Progenitor cell of endocrine pancreas (in vitro differentiated cells): Measurements from ENCODE around the gene TMEM187. TPM values are rescaled to one million over a fixed set of nuclear protein-coding genes. Genes with fewer than 3 reads are reported as not detected.

ENCODE experiments used
- DNase-seq: peaks from one replicate; pipeline ENCODE4 v3.0.0; 2021; ENCODE audit warnings: low spot score; ENCODE audit not compliant: unreplicated experiment
- H3K27ac Mint-ChIP-seq: 2 replicates; pipeline ENCODE4 v1.8.0; 2021; ENCODE audit warnings: mild to moderate bottlenecking, moderate library complexity, mixed read lengths
- H3K27me3 Mint-ChIP-seq: 2 replicates; pipeline ENCODE4 v1.8.0; 2021; ENCODE audit warnings: mixed read lengths
- H3K36me3 Mint-ChIP-seq: 2 replicates; pipeline ENCODE4 v1.8.0; 2022; ENCODE audit warnings: mixed read lengths; ENCODE audit not compliant: insufficient read depth
- H3K4me1 Mint-ChIP-seq: 2 replicates; pipeline ENCODE4 v1.8.0; 2021; ENCODE audit warnings: low read depth, mixed read lengths
- H3K4me3 Mint-ChIP-seq: 2 replicates; pipeline ENCODE4 v1.8.0; 2021; ENCODE audit warnings: low read depth, mild to moderate bottlenecking, moderate library complexity, mixed read lengths
- H3K9me3 Mint-ChIP-seq: 2 replicates; pipeline ENCODE4 v1.8.0; 2021; ENCODE audit warnings: low read depth, mixed read lengths
- total RNA-seq: library from RNA; stranded (reverse); gene quantifications from 2 replicates; pipeline ENCODE4 v1.2.1, GENCODE V29; 2021
- TF ChIP-seq, protein P1 (sequence below): fragments of 200-600 bp; sonication (generic); IDR thresholded peaks from one replicate; pipeline ENCODE4 v1.5.0; 2021; ENCODE audit warnings: antibody characterized with exemption, mild to moderate bottlenecking; ENCODE audit not compliant: unreplicated experiment

Gene TMEM187
- total RNA-seq, 1 donor from 2014 or later = 11.7 TPM

DNA sequence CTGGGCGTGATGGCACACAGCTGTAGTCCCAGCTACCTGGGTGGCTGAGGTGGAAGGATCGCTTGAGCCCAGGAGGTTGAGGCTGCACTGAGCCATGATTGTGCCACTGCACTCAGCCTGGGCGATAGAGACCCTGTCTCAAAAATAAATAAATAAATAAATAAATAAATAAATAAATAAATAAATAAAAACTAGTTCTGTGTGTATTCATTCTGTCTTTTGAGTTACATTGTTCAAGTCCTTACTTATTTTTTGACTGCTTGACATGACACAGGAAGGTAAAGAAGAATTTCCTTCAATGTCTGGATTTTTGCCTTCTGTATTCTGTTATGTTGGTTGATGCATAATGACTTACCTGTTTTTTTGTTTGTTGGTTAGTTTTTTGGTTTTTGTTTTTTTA, 35.5 kb upstream of the TMEM187 start:
- H3K27ac Mint-ChIP-seq = no peak overlapping the region
- DNase-seq = no peak
- H3K4me3 Mint-ChIP-seq = no peak overlapping the region
- no peaks in the 10 kb centered on the region for H3K27me3 Mint-ChIP-seq
- H3K4me1 Mint-ChIP-seq = peaks cover 5% of the 10 kb centered on the region
- H3K9me3 Mint-ChIP-seq = peaks cover 4% of the 10 kb centered on the region
- no peaks in the 10 kb centered on the region for H3K36me3 Mint-ChIP-seq
- TF ChIP-seq, protein P1, sequence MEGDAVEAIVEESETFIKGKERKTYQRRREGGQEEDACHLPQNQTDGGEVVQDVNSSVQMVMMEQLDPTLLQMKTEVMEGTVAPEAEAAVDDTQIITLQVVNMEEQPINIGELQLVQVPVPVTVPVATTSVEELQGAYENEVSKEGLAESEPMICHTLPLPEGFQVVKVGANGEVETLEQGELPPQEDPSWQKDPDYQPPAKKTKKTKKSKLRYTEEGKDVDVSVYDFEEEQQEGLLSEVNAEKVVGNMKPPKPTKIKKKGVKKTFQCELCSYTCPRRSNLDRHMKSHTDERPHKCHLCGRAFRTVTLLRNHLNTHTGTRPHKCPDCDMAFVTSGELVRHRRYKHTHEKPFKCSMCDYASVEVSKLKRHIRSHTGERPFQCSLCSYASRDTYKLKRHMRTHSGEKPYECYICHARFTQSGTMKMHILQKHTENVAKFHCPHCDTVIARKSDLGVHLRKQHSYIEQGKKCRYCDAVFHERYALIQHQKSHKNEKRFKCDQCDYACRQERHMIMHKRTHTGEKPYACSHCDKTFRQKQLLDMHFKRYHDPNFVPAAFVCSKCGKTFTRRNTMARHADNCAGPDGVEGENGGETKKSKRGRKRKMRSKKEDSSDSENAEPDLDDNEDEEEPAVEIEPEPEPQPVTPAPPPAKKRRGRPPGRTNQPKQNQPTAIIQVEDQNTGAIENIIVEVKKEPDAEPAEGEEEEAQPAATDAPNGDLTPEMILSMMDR = no peak

- Mint-ChIP-seq H3K36me3 (no peaks in the 10 kb centered on the region), H3K4me3 (no peak overlapping the region), H3K27ac (peak overlapping the region; percentile 49), H3K9me3 (peaks cover 4% of the 10 kb centered on the region), H3K4me1 (peaks cover 5% of the 10 kb centered on the region), H3K27me3 (no peaks in the 10 kb centered on the region)
- TF ChIP-seq, protein P1 = no peak
- no peak for DNase-seq
Observed at GRCh38 chrX:153938226-153938786, 34.2 kb upstream of the TMEM187 start.

DNA sequence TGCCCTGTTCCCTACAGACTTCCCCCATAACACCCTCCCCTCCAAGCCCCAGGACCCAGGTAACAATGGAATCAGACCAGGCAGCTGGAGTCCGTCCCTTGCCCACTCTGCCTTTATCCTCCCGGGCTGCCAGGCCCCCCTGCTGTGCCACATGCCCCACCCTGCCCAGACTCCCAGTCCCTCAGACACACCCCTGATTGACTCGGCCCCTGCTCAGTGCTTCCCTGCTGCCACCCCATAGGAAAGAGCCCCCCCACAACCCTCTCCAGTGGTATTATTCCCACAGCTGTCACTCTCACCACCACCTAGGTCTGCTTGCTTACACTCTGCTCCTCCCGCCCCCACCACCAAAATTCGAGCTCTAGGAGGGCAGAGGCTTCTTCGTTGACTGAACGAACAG, 33.0 kb upstream of the TMEM187 start:
- peaks cover 4% of the 10 kb centered on the region for H3K9me3 Mint-ChIP-seq
- no peaks in the 10 kb centered on the region for H3K36me3 Mint-ChIP-seq
- H3K27me3 Mint-ChIP-seq = no peaks in the 10 kb centered on the region
- H3K4me3 Mint-ChIP-seq = no peak overlapping the region
- H3K4me1 Mint-ChIP-seq = peaks cover 1% of the 10 kb centered on the region
- TF ChIP-seq, protein P1 = no peak
- no peak overlapping the region for H3K27ac Mint-ChIP-seq
- DNase-seq = no peak

- TF ChIP-seq, protein P1 = no peak
- no peaks in the 10 kb centered on the region for H3K36me3 Mint-ChIP-seq
- no peak for DNase-seq
- peaks cover 1% of the 10 kb centered on the region for H3K4me1 Mint-ChIP-seq
- peaks cover 2% of the 10 kb centered on the region for H3K9me3 Mint-ChIP-seq
- H3K4me3 Mint-ChIP-seq = no peak overlapping the region
- no peaks in the 10 kb centered on the region for H3K27me3 Mint-ChIP-seq
- peak overlapping the region; percentile 31 for H3K27ac Mint-ChIP-seq
Observed at GRCh38 chrX:153941336-153942252, 31.0 kb upstream of the TMEM187 start.

DNA sequence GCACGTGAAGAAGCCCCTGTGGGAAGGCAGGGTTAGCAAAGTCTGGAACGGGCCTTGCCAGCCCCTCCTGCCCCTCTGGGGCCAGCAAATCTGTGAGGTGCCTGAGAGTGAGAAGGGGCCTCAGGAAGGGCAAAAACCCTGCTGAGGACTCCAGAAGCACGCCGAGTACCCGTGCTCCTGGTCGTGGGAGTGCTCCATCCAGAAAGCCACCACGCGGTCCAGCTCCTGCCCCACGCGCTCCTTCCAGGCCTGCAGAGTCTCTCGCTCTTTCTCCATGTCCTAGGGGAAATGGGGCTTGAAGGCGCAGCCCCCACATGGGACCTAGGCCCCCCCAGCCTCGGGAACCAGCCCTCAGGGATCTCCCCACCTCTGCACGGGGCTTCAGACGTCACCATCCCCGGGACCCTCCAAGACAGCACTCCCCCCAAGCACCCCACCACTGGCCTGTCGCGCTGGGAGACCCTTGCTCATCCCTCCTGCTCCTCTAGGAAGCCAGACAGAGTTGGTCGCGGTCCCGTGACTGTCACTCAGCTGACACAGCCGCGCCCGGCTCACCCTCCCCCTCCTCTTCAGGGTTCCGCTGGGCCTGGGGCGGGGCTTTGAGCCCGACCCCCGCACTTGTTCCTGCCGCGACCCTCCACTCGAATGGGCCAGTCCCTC, 28.3 kb upstream of the TMEM187 start, which contains the start of gene RENBP:
RENBP (minus strand) TSS at position 504 of the 660 bp plus-strand sequence; CDS start at position 471, 33 bp downstream.
- no peak within 1 kb of the TSS for H3K27ac Mint-ChIP-seq
- TF ChIP-seq, protein P1 = no peak
- H3K4me3 Mint-ChIP-seq = no peak within 1 kb of the TSS
- peaks cover 6% of the 10 kb centered on the region for H3K36me3 Mint-ChIP-seq
- peaks cover 4% of the 10 kb centered on the region for H3K4me1 Mint-ChIP-seq
- H3K9me3 Mint-ChIP-seq = no peaks in the 10 kb centered on the region
- H3K27me3 Mint-ChIP-seq = no peaks in the 10 kb centered on the region
- DNase-seq = no peak
